HepG2 (cell line): ENCODE measurements around the gene PRKCZ. TPM values are rescaled to one million over a fixed set of nuclear protein-coding genes. Genes with fewer than 3 reads are reported as not detected.

Source experiments
- AFF4 ChIP-seq: sonication (generic); formaldehyde crosslinking; IDR thresholded peaks from 2 replicates; pipeline ENCODE4 v1.4.0; 2020; ENCODE audit warnings: missing genetic modification reagents
- CREB1 ChIP-seq, 2 experiments: fragments of 450-650 bp in 1 of 2; IDR thresholded peaks; 2 replicates each; pipeline ENCODE4 v1.6.1; 2016 to 2017; ENCODE audit warnings: control low read depth in 1 of 2, mild to moderate bottlenecking in 1 of 2, missing compliant biosample characterization in 1 of 2, missing genetic modification characterization in 1 of 2
- DNMT1 ChIP-seq: sonication (generic); formaldehyde crosslinking; IDR thresholded peaks from 2 replicates; pipeline ENCODE4 v1.5.1; 2020; ENCODE audit warnings: mild to moderate bottlenecking, missing genetic modification reagents
- MYC ChIP-seq: sonication (generic); formaldehyde crosslinking; IDR thresholded peaks from 2 replicates; pipeline ENCODE4 v1.9.0; 2021; ENCODE audit warnings: missing genetic modification reagents, borderline replicate concordance
- RBFOX2 ChIP-seq: fragments of 200-400 bp; formaldehyde crosslinking; IDR thresholded peaks from 2 replicates; pipeline ENCODE4 v1.6.1; 2017; ENCODE audit warnings: low read depth, mild to moderate bottlenecking, low read length
- SIN3A ChIP-seq: IDR thresholded peaks from 2 replicates; pipeline ENCODE4 v1.6.1; 2011; ENCODE audit warnings: low read depth, mild to moderate bottlenecking, control low read depth, low read length, borderline replicate concordance
- SKIL ChIP-seq: sonication (generic); formaldehyde crosslinking; IDR thresholded peaks from 2 replicates; pipeline ENCODE4 v1.8.0; 2022; ENCODE audit warnings: missing genetic modification reagents, mild to moderate bottlenecking, moderate library complexity, borderline replicate concordance
- TCF12 ChIP-seq, 2 experiments: fragments of 450-650 bp in 1 of 2; sonication (generic) in 1 of 2; formaldehyde crosslinking in 1 of 2; IDR thresholded peaks; 2 replicates each; pipeline versions ENCODE4 v1.6.1 to v1.8.0; 2017 to 2022; ENCODE audit warnings: antibody characterized with exemption in 1 of 2, mild to moderate bottlenecking in 1 of 2, missing genetic modification reagents in 1 of 2, moderate library complexity in 1 of 2
- ZFP1 ChIP-seq: IDR thresholded peaks from 2 replicates; pipeline ENCODE4 v1.6.1; 2016
- ZNF333 ChIP-seq: sonication (generic); formaldehyde crosslinking; IDR thresholded peaks from 2 replicates; pipeline ENCODE4 v1.4.0; 2020; ENCODE audit warnings: mild to moderate bottlenecking, missing genetic modification reagents, borderline replicate concordance
- ZNF720 ChIP-seq: sonication (generic); formaldehyde crosslinking; IDR thresholded peaks from 2 replicates; pipeline ENCODE4 v1.4.0; 2020; ENCODE audit warnings: missing genetic modification reagents
- ZNF772 ChIP-seq: sonication (generic); formaldehyde crosslinking; IDR thresholded peaks from 2 replicates; pipeline ENCODE4 v1.5.0; 2020; ENCODE audit warnings: mild to moderate bottlenecking, missing genetic modification reagents
- polyA plus RNA-seq, 8 experiments: library from polyadenylated mRNA; depleted of rRNA in 3 of 8; stranded (reverse) in 7 of 8; unstranded in 1 of 8; fragments of >200 nt; fragmentation: Illumina TruSeq in 4 of 8; extraction: Trizol in 4 of 8; gene quantifications; 2 replicates each; pipeline versions ENCODE4 v1.2.1 to v1.2.3, GENCODE V29; 2011 to 2016; ENCODE audit warnings: low read depth in 4 of 8, missing spikeins in 1 of 8, mixed read lengths in 1 of 8; ENCODE audit not compliant: insufficient read depth in 1 of 8
- total RNA-seq, 5 experiments: library from RNA; depleted of rRNA; stranded (reverse); fragments of >200 nt; fragmentation: Illumina TruSeq; extraction: Trizol; gene quantifications; 2 replicates each; pipeline ENCODE4 v1.2.3, GENCODE V29; 2016; ENCODE audit warnings: low read depth in 1 of 5
- TF ChIP-seq, protein P1 (sequence below): sonication (generic); formaldehyde crosslinking; IDR thresholded peaks from 2 replicates; pipeline ENCODE4 v1.5.0; 2020; ENCODE audit warnings: mild to moderate bottlenecking, missing genetic modification reagents

The PRKCZ gene
- total and polyA plus RNA-seq, 2 of the 13 experiments (the other 11 are each of a cell fraction or from before 2014, with no cell fraction given), result 34.7 to 85.2 TPM

DNA sequence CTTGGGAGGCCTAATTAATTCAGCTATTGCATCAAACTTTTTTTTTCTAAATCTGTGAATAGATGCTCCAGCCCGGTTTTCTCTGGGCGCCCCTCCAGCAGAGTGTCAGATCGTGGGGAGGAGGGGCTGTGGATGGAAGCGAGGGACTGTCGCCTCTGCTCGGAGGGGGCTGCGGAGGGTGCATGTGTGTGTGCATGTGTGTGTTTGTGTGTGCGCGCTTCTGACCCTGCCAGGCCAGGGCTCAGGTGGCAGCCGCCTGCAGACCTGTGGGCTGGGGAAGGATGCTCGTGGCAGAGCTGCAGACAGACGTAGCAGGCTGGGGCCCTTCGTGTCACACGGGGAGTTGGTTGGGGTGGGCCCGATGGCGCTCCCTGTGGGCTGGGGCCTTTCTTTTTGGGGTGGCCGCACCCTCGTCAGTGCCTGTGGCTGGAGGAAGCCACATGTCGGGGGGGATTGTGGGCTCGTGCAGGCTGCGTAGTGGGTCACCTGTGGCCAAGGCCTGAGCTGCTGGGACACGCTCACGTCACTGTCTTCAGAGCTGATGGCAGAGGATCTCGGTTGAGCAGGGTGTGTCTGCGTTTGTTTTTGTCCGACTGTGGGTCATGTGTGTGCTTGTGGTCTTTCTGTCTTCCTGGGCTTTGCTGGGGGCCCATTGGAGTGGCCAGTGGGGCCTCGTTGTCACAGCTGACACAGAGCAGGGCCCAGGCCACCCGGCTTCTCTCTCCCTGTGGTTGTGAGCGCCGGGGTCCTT is 180.7 kb downstream of the PRKCZ start (continued):
- TF ChIP-seq, protein P1, sequence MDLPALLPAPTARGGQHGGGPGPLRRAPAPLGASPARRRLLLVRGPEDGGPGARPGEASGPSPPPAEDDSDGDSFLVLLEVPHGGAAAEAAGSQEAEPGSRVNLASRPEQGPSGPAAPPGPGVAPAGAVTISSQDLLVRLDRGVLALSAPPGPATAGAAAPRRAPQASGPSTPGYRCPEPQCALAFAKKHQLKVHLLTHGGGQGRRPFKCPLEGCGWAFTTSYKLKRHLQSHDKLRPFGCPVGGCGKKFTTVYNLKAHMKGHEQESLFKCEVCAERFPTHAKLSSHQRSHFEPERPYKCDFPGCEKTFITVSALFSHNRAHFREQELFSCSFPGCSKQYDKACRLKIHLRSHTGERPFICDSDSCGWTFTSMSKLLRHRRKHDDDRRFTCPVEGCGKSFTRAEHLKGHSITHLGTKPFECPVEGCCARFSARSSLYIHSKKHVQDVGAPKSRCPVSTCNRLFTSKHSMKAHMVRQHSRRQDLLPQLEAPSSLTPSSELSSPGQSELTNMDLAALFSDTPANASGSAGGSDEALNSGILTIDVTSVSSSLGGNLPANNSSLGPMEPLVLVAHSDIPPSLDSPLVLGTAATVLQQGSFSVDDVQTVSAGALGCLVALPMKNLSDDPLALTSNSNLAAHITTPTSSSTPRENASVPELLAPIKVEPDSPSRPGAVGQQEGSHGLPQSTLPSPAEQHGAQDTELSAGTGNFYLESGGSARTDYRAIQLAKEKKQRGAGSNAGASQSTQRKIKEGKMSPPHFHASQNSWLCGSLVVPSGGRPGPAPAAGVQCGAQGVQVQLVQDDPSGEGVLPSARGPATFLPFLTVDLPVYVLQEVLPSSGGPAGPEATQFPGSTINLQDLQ, result 0 out of 2 replicates have a peak, but pooled peaks have one; percentile 49
- TF ChIP-seq CREB1 (IDR thresholded peaks at IDR 0.05), result 0 out of 2 replicates have a peak, but pooled peaks have one; percentile 15
- no peak for TF ChIP-seq CREB1 (CRISPR knock-in tag; IDR thresholded peaks at IDR 0.05)
- TF ChIP-seq ZNF720 (CRISPR knock-in tag), result no peak
- TF ChIP-seq SIN3A, result peak; percentile 46; the same call in 1 of the 2 replicates
- TF ChIP-seq ZNF772 (CRISPR knock-in tag), result no peak
- TF ChIP-seq RBFOX2, result peak; percentile 61
- TF ChIP-seq MYC, result peak; percentile 30; the same call in 1 of the 2 replicates
- TF ChIP-seq DNMT1, result peak; percentile 3; the same call in 1 of the 2 replicates
- no peak for TF ChIP-seq TCF12 (IDR thresholded peaks at IDR 0.05)
- no peak for TF ChIP-seq TCF12 (CRISPR knock-in tag; IDR thresholded peaks at IDR 0.05)
- TF ChIP-seq ZFP1 (CRISPR knock-in tag), result no peak
- peak; percentile 52; the same call in 1 of the 2 replicates for TF ChIP-seq ZNF333 (CRISPR knock-in tag)
- no peak; the same call in 1 of the 2 replicates for TF ChIP-seq AFF4 (CRISPR knock-in tag)
- no peak for TF ChIP-seq SKIL (CRISPR knock-in tag)
